Activated naive CD4-positive, alpha-beta T cell treated with anti-CD3 and anti-CD28 coated beads for 36 hours (primary cell): ENCODE data around the gene LCNL1. TPM values are rescaled to one million over a fixed set of nuclear protein-coding genes. Genes with fewer than 3 reads are reported as not detected.
A peak's percentile ranks its signal among the peaks of the same experiment; 100 is the strongest.
"Not testable (repeated sequence)": the region's sequence is repeated elsewhere in the genome, so short reads cannot be mapped to it uniquely, and the experiment has no call there.

ENCODE experiments used
- CTCF ChIA-PET: fragments of 350-600 bp; sonication (Branson Sonifier 250); formaldehyde crosslinking; loops from one replicate; lab custom pipeline; 2021; ENCODE audit warnings: antibody characterized with exemption; lab: Charles Lee
- DNase-seq: peaks from one replicate; pipeline ENCODE4 v3.0.0-alpha.2; 2020
- H3K27ac Mint-ChIP-seq: one replicate; pipeline ENCODE4 v1.8.0; 2021; ENCODE audit warnings: mild to moderate bottlenecking, mixed read lengths
- H3K27me3 Mint-ChIP-seq: one replicate; pipeline ENCODE4 v1.8.0; 2021; ENCODE audit warnings: low read depth, mixed read lengths
- H3K36me3 Mint-ChIP-seq: one replicate; pipeline ENCODE4 v1.8.0; 2021; ENCODE audit warnings: low read depth, mixed read lengths
- H3K4me1 Mint-ChIP-seq: one replicate; pipeline ENCODE4 v1.8.0; 2021; ENCODE audit warnings: low read depth, mixed read lengths
- H3K4me3 Mint-ChIP-seq: one replicate; pipeline ENCODE4 v1.8.0; 2021; ENCODE audit warnings: mild to moderate bottlenecking, moderate library complexity, mixed read lengths
- H3K9me3 Mint-ChIP-seq: one replicate; pipeline ENCODE4 v1.8.0; 2021; ENCODE audit warnings: mixed read lengths
- intact Hi-C: fragments of 100-400 bp; cut with micrococcal nuclease; formaldehyde crosslinking; loops from one replicate; pipeline ENCODE4 v1.15.1; 2023
- total RNA-seq, 2 experiments: library from RNA; stranded (reverse); gene quantifications; one replicate each; pipeline ENCODE4 v1.2.3, GENCODE V29; 2021

Gene LCNL1
- total RNA-seq, 2 experiments from 2014 or later = not detected

- no peak overlapping the region for H3K27ac Mint-ChIP-seq
- H3K4me1 Mint-ChIP-seq = peaks cover 25% of the 10 kb centered on the region
- no peak for DNase-seq
- CTCF ChIA-PET = interaction anchor here (0.5 to 1.6 kb wide), 4 partner anchors 34 to 294 kb away, joined by 3 to 15 read pairs (median 4); no protein-coding TSS in a partner anchor
- peaks cover 9% of the 10 kb centered on the region for H3K36me3 Mint-ChIP-seq
- H3K4me3 Mint-ChIP-seq = no peak overlapping the region
- intact Hi-C loops = no loop called here
- no peaks in the 10 kb centered on the region for H3K9me3 Mint-ChIP-seq
- H3K27me3 Mint-ChIP-seq = peaks cover 13% of the 10 kb centered on the region
Observed at GRCh38 chr9:136995362-136995761, 12.6 kb downstream of the LCNL1 start.

DNA sequence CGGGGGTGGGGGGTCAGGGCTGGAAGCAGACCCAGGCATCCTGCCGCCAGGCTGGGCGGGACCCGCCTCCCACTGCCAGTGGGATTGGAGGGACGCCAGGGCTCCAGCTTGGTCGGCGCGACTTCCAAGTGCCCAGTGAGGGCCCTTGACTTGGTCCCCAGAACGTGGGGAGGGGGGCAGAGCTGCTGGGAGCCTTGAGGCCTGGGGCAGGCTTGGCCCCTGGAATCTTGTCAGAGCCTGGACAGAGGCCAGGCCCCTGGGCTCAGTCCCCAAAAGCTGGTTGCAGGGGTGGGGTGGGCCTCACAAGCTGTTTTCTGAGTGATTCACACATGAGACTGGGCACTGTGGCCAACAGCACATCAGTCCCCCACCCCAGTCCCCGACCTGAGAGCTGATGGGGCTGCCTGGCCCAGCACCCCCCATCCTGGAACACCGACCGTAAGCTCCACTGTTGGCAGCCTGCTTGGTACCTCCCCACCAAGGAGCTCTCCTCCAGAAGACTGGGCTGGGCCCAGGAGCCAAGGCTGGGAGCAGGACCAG lies 13.0 kb downstream of the LCNL1 start:
- Mint-ChIP-seq H3K4me1 (peaks cover 25% of the 10 kb centered on the region), H3K27ac (no peak overlapping the region), H3K9me3 (no peaks in the 10 kb centered on the region), H3K27me3 (peaks cover 13% of the 10 kb centered on the region), H3K36me3 (peaks cover 9% of the 10 kb centered on the region), H3K4me3 (no peak overlapping the region)
- no peak for DNase-seq
- CTCF ChIA-PET = interaction anchor here (0.5 to 1.6 kb wide), 4 partner anchors 34 to 295 kb away, joined by 3 to 15 read pairs (median 4); no protein-coding TSS in a partner anchor
- intact Hi-C loops = no loop called here

GRCh38 chr9:136996361-136997292 lies 13.8 kb downstream of the LCNL1 start, which contains the start of gene CLIC3:
Gene CLIC3, minus strand, starts transcription at chr9:136996568. Its CDS starts 25 bp downstream, at chr9:136996543.
- Mint-ChIP-seq H3K36me3 (peaks cover 9% of the 10 kb centered on the region), H3K27me3 (peaks cover 13% of the 10 kb centered on the region), H3K27ac (no peak within 1 kb of the TSS), H3K4me1 (peaks cover 21% of the 10 kb centered on the region), H3K4me3 (no peak within 1 kb of the TSS), H3K9me3 (no peaks in the 10 kb centered on the region)
- no peak for DNase-seq
- intact Hi-C loops = no loop called here
- CTCF ChIA-PET = interaction anchor here (0.8 to 1.6 kb wide), 2 partner anchors 33 to 50 kb away, joined by 5 to 15 read pairs; no protein-coding TSS in a partner anchor

DNA sequence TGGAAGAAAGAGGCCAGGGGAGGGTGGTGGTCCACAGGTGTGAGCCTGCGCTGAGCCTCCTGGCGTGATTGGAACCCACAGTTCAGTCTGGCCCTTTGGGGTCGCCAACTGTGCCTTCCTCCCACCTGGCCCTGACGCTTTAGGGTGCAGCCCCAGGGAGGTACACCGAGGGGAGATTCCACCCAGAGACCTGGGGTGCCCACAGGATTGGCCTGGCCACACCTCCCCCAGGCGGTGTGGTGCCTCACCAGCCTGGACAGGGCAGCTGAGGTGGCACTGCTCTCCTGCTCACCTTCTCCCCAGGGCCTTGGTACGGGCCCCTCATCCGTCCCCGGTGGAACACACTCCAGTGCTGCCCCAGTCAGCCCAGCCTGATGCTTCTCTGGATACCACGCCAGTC lies 14.6 kb downstream of the LCNL1 start:
- peaks cover 9% of the 10 kb centered on the region for H3K36me3 Mint-ChIP-seq
- CTCF ChIA-PET = interaction anchor here (1.0 kb wide), 1 partner anchor 8 kb away, joined by 3 read pairs; no protein-coding TSS in a partner anchor
- no peak overlapping the region for H3K27ac Mint-ChIP-seq
- peaks cover 13% of the 10 kb centered on the region for H3K27me3 Mint-ChIP-seq
- no peaks in the 10 kb centered on the region for H3K9me3 Mint-ChIP-seq
- H3K4me3 Mint-ChIP-seq = no peak overlapping the region
- no peak for DNase-seq
- peaks cover 20% of the 10 kb centered on the region for H3K4me1 Mint-ChIP-seq
- intact Hi-C loops = no loop called here

DNA sequence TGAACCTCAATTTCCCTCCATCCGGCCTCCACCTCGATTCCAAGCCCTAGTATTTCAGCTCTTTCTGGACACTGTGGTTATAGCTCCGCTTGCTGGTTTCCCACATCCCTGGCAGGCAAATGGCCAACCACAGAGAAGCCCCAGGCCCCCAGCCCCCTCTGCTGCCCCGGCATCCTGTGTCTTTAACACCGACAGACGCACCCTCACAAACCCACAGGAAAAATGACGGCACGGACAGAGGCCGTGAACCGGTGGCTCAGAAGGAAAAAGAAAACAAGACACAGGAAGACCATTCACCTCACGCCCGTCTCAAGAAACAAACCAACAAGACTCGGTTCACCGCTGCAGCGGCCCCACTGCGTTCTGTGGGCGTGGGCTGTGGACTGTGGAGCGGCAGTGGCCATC lies 15.0 kb downstream of the LCNL1 start:
- Mint-ChIP-seq H3K9me3 (no peaks in the 10 kb centered on the region), H3K27me3 (peaks cover 13% of the 10 kb centered on the region), H3K36me3 (peaks cover 9% of the 10 kb centered on the region), H3K4me3 (no peak overlapping the region), H3K27ac (no peak overlapping the region), H3K4me1 (peaks cover 20% of the 10 kb centered on the region)
- DNase-seq = peak; percentile 42
- intact Hi-C loops = no loop called here
- CTCF ChIA-PET = interaction anchor here (1.0 kb wide), 1 partner anchor 8 kb away, joined by 3 read pairs; no protein-coding TSS in a partner anchor

DNA sequence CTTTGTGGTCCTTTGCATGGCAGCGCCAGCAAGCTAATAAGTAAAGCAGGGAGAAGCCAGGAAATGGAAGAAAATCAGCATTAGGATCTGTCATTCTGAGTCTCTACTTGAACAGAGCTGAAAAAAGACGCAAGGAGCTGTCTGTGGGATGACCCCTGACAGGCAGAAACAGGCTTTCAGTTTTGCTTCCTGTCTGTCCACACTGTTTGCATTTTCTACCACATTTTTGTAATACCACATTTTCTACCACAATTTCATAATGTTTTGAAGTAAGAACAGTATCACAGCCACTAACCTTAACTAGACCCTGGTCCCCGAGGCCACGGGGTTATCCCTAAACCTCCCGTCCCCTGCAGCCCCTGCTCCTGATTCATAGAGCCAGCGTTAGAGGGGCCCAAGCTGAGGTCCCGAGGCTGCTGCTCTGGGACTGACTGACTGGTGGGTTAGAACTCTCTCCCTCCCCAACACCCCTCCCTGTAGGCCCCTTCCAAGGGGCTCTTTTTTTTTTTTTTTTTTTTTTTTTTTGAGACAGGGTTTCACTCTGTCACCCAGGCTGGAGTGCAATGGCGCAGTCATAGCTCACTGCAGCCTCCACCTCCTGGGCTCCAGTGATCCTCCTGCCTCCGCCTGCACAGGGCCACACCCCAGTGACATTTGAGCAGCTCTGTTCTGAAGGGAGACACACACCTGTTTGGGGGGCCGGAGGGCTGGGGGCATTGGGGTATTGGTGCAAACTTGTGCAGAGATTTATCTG lies 17.6 kb downstream of the LCNL1 start:
- peaks cover 13% of the 10 kb centered on the region for H3K27me3 Mint-ChIP-seq
- DNase-seq = no peak
- no peaks in the 10 kb centered on the region for H3K9me3 Mint-ChIP-seq
- peaks cover 13% of the 10 kb centered on the region for H3K4me1 Mint-ChIP-seq
- no peak overlapping the region for H3K27ac Mint-ChIP-seq
- H3K4me3 Mint-ChIP-seq = no peak overlapping the region
- no peaks in the 10 kb centered on the region for H3K36me3 Mint-ChIP-seq
- CTCF ChIA-PET = interaction anchor here (0.7 to 1.7 kb wide), 2 partner anchors 35 to 527 kb away, joined by 5 to 6 read pairs; no protein-coding TSS in a partner anchor
- intact Hi-C loops = no loop called here

DNA sequence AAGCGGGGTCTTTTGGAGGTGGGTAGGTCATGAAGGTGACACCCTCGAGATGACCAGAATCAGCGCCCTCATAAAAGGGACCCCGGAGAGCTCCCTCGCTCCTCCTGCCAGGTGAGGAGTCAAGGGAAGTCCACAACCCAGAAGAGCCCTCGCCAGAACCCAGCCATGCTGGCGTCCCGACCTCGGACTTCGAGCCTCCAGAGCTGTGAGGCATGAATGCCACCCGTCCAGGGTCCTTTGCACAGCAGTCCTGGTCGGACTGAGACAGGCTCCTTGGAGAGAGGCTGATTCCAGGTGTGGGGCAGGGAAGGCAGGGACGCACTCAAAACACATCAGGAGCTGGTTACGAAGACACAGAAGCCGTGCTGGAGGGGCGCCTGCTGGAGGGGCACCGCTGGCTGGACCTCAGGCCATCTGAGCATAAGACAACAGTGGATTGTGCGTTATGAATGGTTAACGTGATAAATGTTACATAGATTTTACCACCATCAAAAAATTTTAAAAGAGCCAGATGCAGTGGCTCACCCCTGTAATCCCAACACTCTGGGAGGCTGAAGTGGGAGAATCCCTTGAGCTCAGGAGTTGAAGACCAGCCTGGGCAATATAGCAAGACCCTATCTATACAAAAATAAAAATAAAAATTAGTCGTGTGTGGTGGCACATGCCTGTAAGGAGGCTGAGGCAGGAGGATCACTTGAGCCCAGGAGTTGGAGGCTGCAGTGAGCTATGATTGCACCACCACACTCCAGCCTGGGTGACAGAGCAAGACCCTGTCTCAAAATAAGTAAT lies 19.3 kb downstream of the LCNL1 start:
- H3K36me3 Mint-ChIP-seq = no peaks in the 10 kb centered on the region
- no peak overlapping the region for H3K4me3 Mint-ChIP-seq
- intact Hi-C loops = no loop called here
- no peak overlapping the region for H3K27ac Mint-ChIP-seq
- CTCF ChIA-PET = interaction anchor here (0.6 to 0.9 kb wide), 2 partner anchors 33 to 515 kb away, joined by 3 read pairs; no protein-coding TSS in a partner anchor
- no peaks in the 10 kb centered on the region for H3K9me3 Mint-ChIP-seq
- peaks cover 10% of the 10 kb centered on the region for H3K4me1 Mint-ChIP-seq
- peaks cover 13% of the 10 kb centered on the region for H3K27me3 Mint-ChIP-seq
- DNase-seq = no peak

DNA sequence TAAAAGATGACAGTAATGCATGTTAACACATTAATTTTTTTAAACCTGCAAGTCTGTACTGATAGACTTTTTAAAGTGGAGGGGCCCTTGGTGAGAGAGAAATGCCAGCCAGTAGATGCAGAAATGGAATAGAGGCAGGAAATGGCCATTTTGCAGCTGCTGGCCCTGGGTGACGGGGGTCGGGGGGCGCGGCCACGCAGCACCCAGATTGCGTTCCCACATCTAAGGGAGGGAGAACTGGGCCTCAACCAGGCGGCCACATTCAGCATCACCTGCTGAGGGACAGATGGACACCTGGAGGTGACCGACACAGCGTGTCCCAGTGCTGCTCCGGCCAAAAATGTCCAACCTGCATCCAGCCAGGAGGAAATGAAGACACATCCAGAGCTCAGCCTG lies 19.9 kb downstream of the LCNL1 start:
- CTCF ChIA-PET = interaction anchor here (0.9 to 1.0 kb wide), 2 partner anchors 10 to 32 kb away, joined by 3 read pairs; no protein-coding TSS in a partner anchor
- intact Hi-C loops = no loop called here
- Mint-ChIP-seq H3K9me3 (no peaks in the 10 kb centered on the region), H3K4me1 (peaks cover 8% of the 10 kb centered on the region), H3K4me3 (no peak overlapping the region), H3K27ac (no peak overlapping the region), H3K36me3 (no peaks in the 10 kb centered on the region), H3K27me3 (peaks cover 10% of the 10 kb centered on the region)
- no peak for DNase-seq

- DNase-seq, H3K27ac Mint-ChIP-seq, H3K9me3 Mint-ChIP-seq, H3K4me1 Mint-ChIP-seq, H3K36me3 Mint-ChIP-seq, H3K4me3 Mint-ChIP-seq, H3K27me3 Mint-ChIP-seq: not testable (repeated sequence)
- CTCF ChIA-PET = interaction anchor here (1.1 kb wide), 1 partner anchor 31 kb away, joined by 5 read pairs; no protein-coding TSS in a partner anchor
- intact Hi-C loops = loop anchor here (2.0 kb wide), 1 partner anchor 31 kb away; no protein-coding TSS in a partner anchor
Observed at GRCh38 chr9:137004285-137004684, 21.5 kb downstream of the LCNL1 start.

GRCh38 chr9:137006116-137007003 lies 23.6 kb downstream of the LCNL1 start:
- H3K27me3 Mint-ChIP-seq = no peaks in the 10 kb centered on the region
- no peaks in the 10 kb centered on the region for H3K9me3 Mint-ChIP-seq
- H3K4me3 Mint-ChIP-seq = no peak overlapping the region
- H3K4me1 Mint-ChIP-seq = no peaks in the 10 kb centered on the region
- intact Hi-C loops = no loop called here
- H3K27ac Mint-ChIP-seq = no peak overlapping the region
- CTCF ChIA-PET = interaction anchor here (0.9 kb wide), 1 partner anchor 23 kb away, joined by 3 read pairs; no protein-coding TSS in a partner anchor
- DNase-seq = no peak
- H3K36me3 Mint-ChIP-seq = no peaks in the 10 kb centered on the region
